Motor neuron (in vitro differentiated cells): ENCODE results near the gene EYA3. TPM values are rescaled to one million over a fixed set of nuclear protein-coding genes. Genes with fewer than 3 reads are reported as not detected.
"Not testable (repeated sequence)": the region's sequence is repeated elsewhere in the genome, so short reads cannot be mapped to it uniquely, and the experiment has no call there.

Source experiments
- ATAC-seq, 8 experiments: fragments of 200-7000 bp; cut with Tn5 transposase; replicated peaks in 6 of 8; 2 replicates each; pipeline ENCODE4 v1.8.0; 2021; ENCODE audit warnings: mild to moderate bottlenecking in 8 of 8, moderate library complexity in 8 of 8
- H3K27ac ChIP-seq, 2 donors: fragments of 250-450 bp; sonication (Bioruptor Pico); 2 replicates each; pipeline ENCODE4 v1.9.0; 2021; ENCODE audit warnings: antibody characterized with exemption in 2 of 2, mild to moderate bottlenecking in 2 of 2, moderate library complexity in 1 of 2
- H3K4me1 ChIP-seq, 2 donors: fragments of 250-450 bp; sonication (Bioruptor Pico); replicated peaks in 1 of 2; 2 replicates each; pipeline ENCODE4 v1.6.1; 2021; ENCODE audit warnings: antibody characterized with exemption in 2 of 2, mild to moderate bottlenecking in 2 of 2, moderate library complexity in 1 of 2
- H3K4me3 ChIP-seq, 5 donors: fragments of 250-450 bp; sonication (Bioruptor Pico); 2 replicates each; pipeline ENCODE4 v1.9.0; 2021; ENCODE audit warnings: antibody characterized with exemption in 5 of 5, mild to moderate bottlenecking in 5 of 5, moderate library complexity in 4 of 5
- WGBS, 10 experiments: fragments of 450-650 bp; shearing (Covaris generic); methylation state at CpG; one replicate each; pipeline ENCODE4 v1.0.0; 2022; 5-methylcytosine and 5-hydroxymethylcytosine counted together
- in situ Hi-C, 9 experiments: fragments of 400-800 bp; cut with MboI; loops; one replicate each; pipeline ENCODE4 v1.15.0; 2021; ENCODE audit warnings: low sequenced_read_pairs in 9 of 9, low pct_unique_long_range_greater_than_20kb in 2 of 9; ENCODE audit not compliant: unreplicated experiment in 9 of 9
- total RNA-seq, 8 experiments: library from RNA; unstranded; fragments of 300-600 nt; gene quantifications; 2 replicates each; pipeline versions ENCODE4 v1.2.3 to v1.2.4, GENCODE V29; 2022

EYA3 gene
- total RNA-seq, 8 experiments from 2014 or later: 11.2 to 30.3 (median 19.6) TPM

- in situ Hi-C loops: no loop called here
- Histone ChIP-seq H3K4me3 (no peak overlapping the region), H3K27ac (no peak overlapping the region), H3K4me1 (no peaks in the 10 kb centered on the region)
- ATAC-seq: no peak
Measured at GRCh38 chr1:28027660-28028059, 60.8 kb downstream of the EYA3 start.

- in situ Hi-C loops: no loop called here
- no peak overlapping the region for H3K4me3 ChIP-seq
- H3K4me1 ChIP-seq: no peaks in the 10 kb centered on the region
- ATAC-seq: no peak
- 38 to 100% (median 71%) methylated on average over 1 of the region's 1 CpG; no CpG with 5 or more reads in 4 of the 10 experiments for WGBS, 10 experiments
- no peak overlapping the region for H3K27ac ChIP-seq
Measured at GRCh38 chr1:28027238-28027637, 61.2 kb downstream of the EYA3 start.

DNA sequence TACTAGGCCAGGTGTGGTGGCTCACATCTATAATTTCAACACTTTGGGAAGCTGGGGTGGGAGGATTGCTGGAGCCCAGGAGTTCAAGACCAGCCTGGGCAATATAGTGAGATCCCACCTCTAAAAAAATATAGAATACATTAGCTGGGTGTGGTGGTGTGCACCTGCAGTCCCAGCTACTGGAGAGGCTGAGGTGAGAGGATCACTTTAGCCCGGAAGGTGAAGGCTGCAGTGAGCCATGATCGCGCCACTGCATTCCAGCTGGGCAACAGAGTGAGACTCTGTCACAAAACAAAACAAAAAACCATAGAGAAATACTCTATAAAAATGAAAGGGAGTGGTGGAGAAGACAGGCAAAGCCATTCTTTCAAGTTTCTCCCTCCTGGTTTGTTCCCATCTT is 62.1 kb downstream of the EYA3 start:
- WGBS, 10 experiments: 96 to 100% (median 100%) methylated on average over 1 to 3 of the region's 3 CpGs; no CpG with 5 or more reads in 3 of the 10 experiments
- no peak overlapping the region for H3K4me3 ChIP-seq
- no peak for ATAC-seq
- H3K27ac ChIP-seq: no peak overlapping the region
- H3K4me1 ChIP-seq: no peaks in the 10 kb centered on the region
- in situ Hi-C loops: no loop called here

DNA sequence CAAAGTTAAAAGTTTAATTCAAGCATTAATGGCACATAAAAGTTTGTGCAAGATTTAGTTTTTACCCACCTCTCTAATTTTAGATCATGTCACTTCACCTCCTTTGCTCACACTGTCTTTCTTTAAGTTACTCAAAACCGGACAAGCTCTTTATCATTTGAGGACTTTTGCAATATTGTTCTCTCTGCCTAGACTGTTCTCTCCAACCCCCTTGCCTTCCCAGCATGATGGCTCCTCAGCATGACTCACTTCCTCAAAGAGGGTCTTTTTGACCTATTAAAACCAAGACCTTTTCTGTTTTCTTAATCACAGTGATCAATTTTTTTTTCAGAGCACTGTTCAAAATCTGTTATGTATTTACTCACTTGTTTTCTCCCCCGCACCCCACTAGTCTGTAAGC is 67.3 kb downstream of the EYA3 start:
- Histone ChIP-seq H3K4me3 (no peak overlapping the region), H3K4me1 (no peaks in the 10 kb centered on the region), H3K27ac (no peak overlapping the region)
- no peak for ATAC-seq
- WGBS, 10 experiments: 43 to 100% (median 75%) methylated on average over 1 to 2 of the region's 2 CpGs
- in situ Hi-C loops: no loop called here

GRCh38 chr1:28010969-28011368 is 77.4 kb downstream of the EYA3 start:
- Histone ChIP-seq H3K4me3 (no peak overlapping the region), H3K27ac (no peak overlapping the region), H3K4me1 (no peaks in the 10 kb centered on the region)
- in situ Hi-C loops: loop anchor here in 1 of 9 experiments (10.0 kb wide), 1 partner anchor 64 kb away; no protein-coding TSS in a partner anchor
- WGBS, 10 experiments: 67 to 100% (median 100%) methylated on average over 1 of the region's 1 CpG; no CpG with 5 or more reads in 2 of the 10 experiments
- ATAC-seq: no peak

DNA sequence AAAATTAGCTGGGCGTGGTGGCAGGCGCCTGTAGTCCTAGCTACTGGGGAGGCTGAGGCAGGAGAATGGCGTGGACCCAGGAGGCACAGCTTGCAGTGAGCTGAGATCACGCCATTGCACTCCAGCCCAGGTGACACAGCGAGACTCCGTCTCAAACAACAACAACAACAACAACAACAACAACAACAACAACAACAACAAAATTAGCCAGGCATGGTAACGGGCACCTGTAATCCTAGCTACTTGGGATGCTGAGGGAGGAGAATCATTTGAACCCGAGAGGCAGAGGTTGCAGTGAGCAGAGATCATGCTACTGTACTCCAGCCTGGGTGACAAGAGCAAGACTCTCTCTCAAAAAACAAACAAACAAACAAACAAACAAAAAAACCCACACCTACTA is 85.3 kb downstream of the EYA3 start:
- in situ Hi-C loops, H3K4me1 ChIP-seq, H3K4me3 ChIP-seq, H3K27ac ChIP-seq, ATAC-seq: not testable (repeated sequence)
- WGBS, 10 experiments: 95 to 100% (median 97%) methylated on average over 1 to 7 of the region's 8 CpGs; no CpG with 5 or more reads in 5 of the 10 experiments

DNA sequence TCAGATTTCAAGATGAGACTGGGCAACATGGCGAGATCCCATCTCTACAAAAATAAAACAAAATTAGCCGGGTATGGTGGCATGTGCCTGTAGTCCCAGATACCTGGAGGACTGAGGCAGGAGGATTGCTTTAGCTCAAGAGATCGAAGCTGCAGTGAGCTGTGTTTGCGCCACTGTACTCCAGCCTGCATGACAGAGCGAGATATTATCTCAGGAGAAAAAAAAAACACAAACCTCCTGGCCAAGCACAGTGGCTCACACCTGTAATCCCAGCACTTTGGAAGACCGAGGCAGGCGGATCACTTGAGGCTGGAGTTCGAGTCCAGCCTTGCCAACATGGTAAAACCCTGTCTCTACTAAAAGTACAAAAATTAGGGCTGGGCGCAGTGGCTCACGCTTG is 85.8 kb downstream of the EYA3 start:
- in situ Hi-C loops: no loop called here
- H3K4me1 ChIP-seq: no peaks in the 10 kb centered on the region
- WGBS, 10 experiments: 93 to 100% (median 100%) methylated on average over 1 to 10 of the region's 10 CpGs; no CpG with 5 or more reads in 1 of the 10 experiments
- no peak for ATAC-seq
- H3K4me3 ChIP-seq: no peak overlapping the region
- H3K27ac ChIP-seq: no peak overlapping the region

DNA sequence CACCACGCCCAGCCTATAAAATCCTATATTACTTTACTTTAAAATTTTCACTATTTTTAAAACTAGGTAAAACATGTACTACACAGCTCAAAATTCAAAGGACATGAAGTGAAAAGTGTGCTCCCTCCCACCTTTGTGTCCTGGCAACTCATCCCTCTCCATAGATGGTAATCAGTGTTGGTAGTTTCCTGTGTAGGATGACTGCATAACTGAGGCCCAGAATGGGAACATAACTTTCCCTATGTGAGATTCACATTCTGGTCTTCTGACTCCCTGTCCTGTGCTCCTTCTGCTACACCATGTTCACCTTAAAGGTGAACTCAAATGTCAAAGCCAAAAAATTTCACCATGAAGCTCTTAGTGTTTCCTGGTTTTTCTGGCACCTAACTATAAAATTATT is 89.4 kb downstream of the EYA3 start:
- H3K4me1 ChIP-seq: no peaks in the 10 kb centered on the region
- H3K27ac ChIP-seq: no peak overlapping the region
- ATAC-seq: no peak
- in situ Hi-C loops: no loop called here
- H3K4me3 ChIP-seq: no peak overlapping the region
- WGBS, 10 experiments: 67 to 100% (median 90%) methylated on average over 1 of the region's 1 CpG; no CpG with 5 or more reads in 4 of the 10 experiments

GRCh38 chr1:27994526-27994925 is 93.9 kb downstream of the EYA3 start:
- ATAC-seq, H3K4me3 ChIP-seq, H3K27ac ChIP-seq, H3K4me1 ChIP-seq, in situ Hi-C loops: not testable (repeated sequence)
- WGBS, 10 experiments: 86 to 100% (median 98%) methylated on average over 1 to 6 of the region's 6 CpGs; no CpG with 5 or more reads in 2 of the 10 experiments

GRCh38 chr1:27994060-27994459 is 94.3 kb downstream of the EYA3 start:
- in situ Hi-C loops: no loop called here
- H3K4me1 ChIP-seq: no peaks in the 10 kb centered on the region
- no peak overlapping the region for H3K4me3 ChIP-seq
- H3K27ac ChIP-seq: no peak overlapping the region
- ATAC-seq: no peak
- WGBS, 10 experiments: 20 to 86% (median 83%) methylated on average over 1 of the region's 1 CpG; no CpG with 5 or more reads in 5 of the 10 experiments

DNA sequence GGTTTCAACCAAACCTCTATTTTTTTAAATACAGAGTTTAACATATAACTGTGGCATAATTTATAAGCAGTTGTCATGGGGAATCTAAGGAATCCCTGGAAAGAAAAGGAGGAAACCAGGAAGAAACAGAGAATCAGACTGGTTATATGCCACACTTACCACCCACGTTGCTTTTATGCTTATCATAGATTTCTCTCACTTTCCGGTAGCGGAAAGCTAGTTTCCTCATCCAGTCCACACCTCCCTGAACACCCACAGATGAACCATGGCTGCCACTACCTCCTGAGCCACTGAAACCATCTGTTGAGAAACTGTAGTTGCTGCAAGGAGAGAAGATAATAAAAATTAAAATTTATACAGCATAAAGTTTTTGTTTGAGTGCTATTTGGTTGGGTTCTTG is 95.2 kb downstream of the EYA3 start:
- H3K4me3 ChIP-seq: no peak overlapping the region
- no peaks in the 10 kb centered on the region for H3K4me1 ChIP-seq
- no peak for ATAC-seq
- no peak overlapping the region for H3K27ac ChIP-seq
- in situ Hi-C loops: no loop called here
- WGBS, 10 experiments: 78 to 100% (median 100%) methylated on average over 2 to 3 of the region's 3 CpGs; no CpG with 5 or more reads in 3 of the 10 experiments

DNA sequence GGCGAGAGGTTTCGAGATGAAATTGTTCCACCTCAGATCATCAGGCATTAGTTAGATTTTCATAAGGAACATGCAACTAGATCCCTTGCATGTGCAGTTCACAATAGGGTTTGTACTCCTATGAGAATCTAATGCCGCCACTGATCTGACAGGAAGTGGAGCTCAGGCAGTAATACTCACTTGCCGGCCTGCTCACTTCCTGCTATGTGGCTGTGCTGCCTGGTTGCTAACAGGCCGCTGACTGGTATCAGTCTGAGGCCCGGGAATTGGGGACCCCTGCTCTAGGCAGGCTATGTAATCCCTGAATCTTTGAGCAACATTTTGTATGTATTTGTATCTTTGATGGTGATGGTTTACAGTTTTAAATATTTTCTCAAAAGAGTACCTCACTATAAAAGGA is 96.1 kb downstream of the EYA3 start:
- Histone ChIP-seq H3K27ac (no peak overlapping the region), H3K4me1 (no peaks in the 10 kb centered on the region), H3K4me3 (no peak overlapping the region)
- in situ Hi-C loops: no loop called here
- WGBS, 10 experiments: 0 to 100% (median 92%) methylated on average over 1 to 6 of the region's 6 CpGs; no CpG with 5 or more reads in 2 of the 10 experiments
- no peak for ATAC-seq

- Histone ChIP-seq H3K4me1 (no peaks in the 10 kb centered on the region), H3K4me3 (no peak overlapping the region), H3K27ac (no peak overlapping the region)
- ATAC-seq: no peak
- in situ Hi-C loops: no loop called here
- WGBS, 10 experiments: 60 to 100% (median 99%) methylated on average over 1 to 3 of the region's 3 CpGs
Measured at GRCh38 chr1:27990920-27991537, 97.4 kb downstream of the EYA3 start.

DNA sequence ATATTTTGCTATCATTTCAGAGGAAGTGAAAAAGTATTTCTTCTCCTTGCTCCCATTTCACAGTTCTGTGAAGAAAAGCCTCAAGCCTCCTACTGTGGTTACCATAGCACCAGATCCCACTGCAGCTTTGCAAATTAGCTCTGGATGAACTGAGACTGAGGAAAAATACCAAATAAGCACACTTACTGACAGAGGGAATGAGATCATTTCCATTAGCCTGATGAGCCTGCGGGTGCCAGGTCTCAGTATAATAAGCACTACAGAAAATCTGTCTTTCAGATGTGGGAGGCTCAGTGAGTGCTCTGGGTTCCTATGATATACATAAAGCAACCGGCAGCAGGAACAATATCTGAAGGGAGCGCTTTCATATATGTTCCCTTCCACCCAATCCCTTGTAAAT is 107.3 kb downstream of the EYA3 start:
- Histone ChIP-seq H3K4me1 (no peaks in the 10 kb centered on the region), H3K4me3 (no peak overlapping the region), H3K27ac (no peak overlapping the region)
- ATAC-seq: peak in 4 of 8 experiments; percentile 23 to 93 (median 68)
- in situ Hi-C loops: no loop called here
- WGBS, 10 experiments: 60 to 93% (median 84%) methylated on average over 1 to 3 of the region's 3 CpGs; no CpG with 5 or more reads in 4 of the 10 experiments
